Activated T-helper 17 cell treated with anti-CD3 and anti-CD28 coated beads, Interleukin-2, amount 50 U/mL, for 72 hours (primary cell): Measurements from ENCODE around the gene TRAM2. TPM values are rescaled to one million over a fixed set of nuclear protein-coding genes. Genes with fewer than 3 reads are reported as not detected.

ENCODE experiments used
- ATAC-seq: fragments of 150-1000 bp; cut with Tn5 transposase; replicated peaks from 2 replicates; pipeline ENCODE4 v1.10.0; 2021; ENCODE audit warnings: mild to moderate bottlenecking, moderate library complexity
- H3K27ac Mint-ChIP-seq: one replicate; pipeline ENCODE4 v1.8.0; 2022; ENCODE audit warnings: mixed read lengths
- H3K27me3 Mint-ChIP-seq: one replicate; pipeline ENCODE4 v1.8.0; 2022; ENCODE audit warnings: mixed read lengths
- H3K36me3 Mint-ChIP-seq: one replicate; pipeline ENCODE4 v1.8.0; 2022; ENCODE audit warnings: low read depth, mild to moderate bottlenecking, mixed read lengths
- H3K4me1 Mint-ChIP-seq: one replicate; pipeline ENCODE4 v1.8.0; 2022; ENCODE audit warnings: mixed read lengths
- H3K4me3 Mint-ChIP-seq: one replicate; pipeline ENCODE4 v1.8.0; 2022; ENCODE audit warnings: mild to moderate bottlenecking, mixed read lengths
- H3K9me3 Mint-ChIP-seq: one replicate; pipeline ENCODE4 v1.8.0; 2022; ENCODE audit warnings: mixed read lengths
- total RNA-seq, 2 donors: library from RNA; stranded (reverse); gene quantifications; one replicate each; pipeline ENCODE4 v1.2.3, GENCODE V29; 2022

TRAM2 gene
- total RNA-seq, 2 donors from 2014 or later = 1.7 to 5.4 TPM

GRCh38 chr6:52566853-52567279 is 10.0 kb downstream of the TRAM2 start:
- no peak overlapping the region for H3K4me3 Mint-ChIP-seq
- H3K27me3 Mint-ChIP-seq = no peaks in the 10 kb centered on the region
- peak overlapping the region; percentile 9 for H3K27ac Mint-ChIP-seq
- peaks cover 22% of the 10 kb centered on the region for H3K4me1 Mint-ChIP-seq
- no peaks in the 10 kb centered on the region for H3K36me3 Mint-ChIP-seq
- H3K9me3 Mint-ChIP-seq = no peaks in the 10 kb centered on the region
- ATAC-seq = no peak

GRCh38 chr6:52566201-52566600 is 10.7 kb downstream of the TRAM2 start:
- no peak overlapping the region for H3K4me3 Mint-ChIP-seq
- peaks cover 22% of the 10 kb centered on the region for H3K4me1 Mint-ChIP-seq
- no peak for ATAC-seq
- H3K36me3 Mint-ChIP-seq = no peaks in the 10 kb centered on the region
- H3K27me3 Mint-ChIP-seq = no peaks in the 10 kb centered on the region
- peak overlapping the region; percentile 9 for H3K27ac Mint-ChIP-seq
- H3K9me3 Mint-ChIP-seq = no peaks in the 10 kb centered on the region

DNA sequence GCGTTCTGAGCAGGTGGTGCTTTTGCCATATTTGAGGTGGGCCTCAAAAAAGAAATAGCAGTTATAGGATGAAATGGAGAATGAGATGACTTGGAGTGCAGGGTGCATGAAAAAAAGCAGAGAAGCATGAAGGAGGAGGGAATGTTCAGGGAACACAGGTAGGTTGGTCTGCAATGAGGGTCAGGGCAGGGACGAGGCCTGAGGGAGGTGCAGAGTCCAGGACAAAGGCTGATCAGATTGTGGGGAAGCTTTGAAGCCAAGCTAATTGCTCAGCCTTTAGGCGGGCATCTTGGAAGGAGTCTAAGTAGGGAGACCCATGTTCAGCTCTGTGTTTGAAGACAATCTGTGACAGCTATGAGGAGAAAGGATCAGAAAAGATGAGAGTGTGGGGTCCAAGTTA is 12.0 kb downstream of the TRAM2 start:
- no peaks in the 10 kb centered on the region for H3K36me3 Mint-ChIP-seq
- no peak for ATAC-seq
- no peaks in the 10 kb centered on the region for H3K9me3 Mint-ChIP-seq
- H3K27ac Mint-ChIP-seq = peak overlapping the region; percentile 14
- H3K27me3 Mint-ChIP-seq = no peaks in the 10 kb centered on the region
- peaks cover 22% of the 10 kb centered on the region for H3K4me1 Mint-ChIP-seq
- H3K4me3 Mint-ChIP-seq = no peak overlapping the region

- H3K9me3 Mint-ChIP-seq = no peaks in the 10 kb centered on the region
- no peaks in the 10 kb centered on the region for H3K36me3 Mint-ChIP-seq
- ATAC-seq = no peak
- no peak overlapping the region for H3K4me3 Mint-ChIP-seq
- H3K4me1 Mint-ChIP-seq = peaks cover 18% of the 10 kb centered on the region
- no peak overlapping the region for H3K27ac Mint-ChIP-seq
- no peaks in the 10 kb centered on the region for H3K27me3 Mint-ChIP-seq
Measured at GRCh38 chr6:52562911-52563310, 13.9 kb downstream of the TRAM2 start.

GRCh38 chr6:52560462-52560861 is 16.4 kb downstream of the TRAM2 start:
- Mint-ChIP-seq H3K27me3 (no peaks in the 10 kb centered on the region), H3K36me3 (no peaks in the 10 kb centered on the region), H3K9me3 (no peaks in the 10 kb centered on the region), H3K4me1 (peaks cover 10% of the 10 kb centered on the region), H3K4me3 (no peak overlapping the region), H3K27ac (no peak overlapping the region)
- ATAC-seq = no peak

- ATAC-seq = no peak
- peaks cover 2% of the 10 kb centered on the region for H3K4me1 Mint-ChIP-seq
- H3K27me3 Mint-ChIP-seq = no peaks in the 10 kb centered on the region
- no peak overlapping the region for H3K4me3 Mint-ChIP-seq
- no peaks in the 10 kb centered on the region for H3K9me3 Mint-ChIP-seq
- no peak overlapping the region for H3K27ac Mint-ChIP-seq
- no peaks in the 10 kb centered on the region for H3K36me3 Mint-ChIP-seq
Measured at GRCh38 chr6:52558266-52559000, 18.4 kb downstream of the TRAM2 start.

DNA sequence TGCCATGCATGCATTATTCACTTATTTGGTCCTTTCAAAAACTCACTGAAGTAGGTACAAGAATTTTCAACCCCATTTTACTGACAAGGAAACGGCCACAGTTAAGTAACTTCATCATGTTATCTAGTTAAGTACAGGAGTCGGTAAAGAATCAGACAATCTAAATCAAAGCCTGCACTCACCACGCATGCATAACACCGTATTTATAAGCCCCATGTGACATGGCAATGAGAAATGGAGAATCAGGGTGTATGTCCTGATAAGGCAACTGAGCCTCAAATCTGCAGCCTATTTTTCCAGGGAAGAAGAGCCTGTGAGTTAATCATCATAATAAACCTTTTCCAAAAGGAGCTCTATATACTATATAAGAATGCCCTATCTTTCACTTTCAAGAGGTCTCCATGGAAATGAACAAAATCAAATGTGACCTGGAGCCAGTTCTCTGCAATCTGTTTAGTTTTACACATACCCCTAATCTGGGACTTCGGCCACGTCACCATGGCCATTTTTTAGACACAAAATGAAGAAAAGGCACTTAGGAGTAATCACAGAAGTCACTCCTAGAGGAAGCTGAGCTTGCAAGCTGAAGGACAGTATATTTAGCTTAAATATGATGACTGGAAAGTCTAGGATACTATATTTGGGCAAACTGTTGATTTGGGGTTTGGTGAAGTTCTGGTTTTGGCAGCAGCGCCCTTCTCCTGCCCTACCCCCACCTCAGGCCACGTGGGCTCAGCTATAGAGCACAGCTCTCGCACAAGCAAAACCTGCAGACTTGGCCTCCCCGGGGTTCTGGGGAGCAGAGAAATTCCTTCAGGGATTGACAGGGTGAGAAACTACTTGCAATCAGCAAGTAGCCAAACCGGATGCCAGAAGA is 19.2 kb downstream of the TRAM2 start:
- no peak for ATAC-seq
- no peaks in the 10 kb centered on the region for H3K9me3 Mint-ChIP-seq
- no peak overlapping the region for H3K27ac Mint-ChIP-seq
- peaks cover 10% of the 10 kb centered on the region for H3K4me1 Mint-ChIP-seq
- no peaks in the 10 kb centered on the region for H3K36me3 Mint-ChIP-seq
- H3K27me3 Mint-ChIP-seq = no peaks in the 10 kb centered on the region
- no peak overlapping the region for H3K4me3 Mint-ChIP-seq

DNA sequence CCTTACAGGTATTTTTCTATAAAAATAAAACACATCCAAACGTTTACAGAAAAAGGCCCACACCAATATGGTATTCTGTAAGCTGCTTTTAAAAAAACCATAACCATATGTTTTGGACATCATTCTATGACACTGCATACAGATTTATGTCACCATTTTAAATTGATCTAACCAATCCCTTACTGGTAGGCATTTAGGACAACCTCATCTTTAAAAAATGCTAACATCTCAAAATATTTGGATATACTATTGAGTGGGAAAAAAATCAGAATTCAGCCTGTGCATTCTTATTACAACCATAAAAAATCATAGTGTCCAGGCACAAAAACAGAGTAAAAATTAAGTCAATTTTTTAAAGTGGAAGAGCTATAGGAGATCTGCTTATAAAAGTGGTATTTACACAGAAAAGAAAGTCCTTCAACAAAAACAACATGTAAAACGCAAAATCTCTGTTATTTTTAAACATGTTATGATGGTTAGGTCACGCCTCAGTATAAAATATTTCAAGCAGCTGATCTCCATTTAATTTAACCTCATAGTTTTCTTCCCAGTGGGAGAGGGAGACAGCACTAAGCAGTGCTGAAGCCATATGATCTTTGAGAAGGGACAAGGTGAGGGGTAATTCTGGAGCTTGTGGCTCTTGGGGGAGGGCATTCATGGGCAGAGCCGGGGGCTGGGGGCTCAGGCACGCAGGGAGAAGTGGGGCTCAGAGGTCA is 21.2 kb downstream of the TRAM2 start:
- H3K4me3 Mint-ChIP-seq = no peak overlapping the region
- no peaks in the 10 kb centered on the region for H3K27me3 Mint-ChIP-seq
- H3K27ac Mint-ChIP-seq = no peak overlapping the region
- H3K9me3 Mint-ChIP-seq = no peaks in the 10 kb centered on the region
- no peak for ATAC-seq
- H3K4me1 Mint-ChIP-seq = peaks cover 13% of the 10 kb centered on the region
- no peaks in the 10 kb centered on the region for H3K36me3 Mint-ChIP-seq

DNA sequence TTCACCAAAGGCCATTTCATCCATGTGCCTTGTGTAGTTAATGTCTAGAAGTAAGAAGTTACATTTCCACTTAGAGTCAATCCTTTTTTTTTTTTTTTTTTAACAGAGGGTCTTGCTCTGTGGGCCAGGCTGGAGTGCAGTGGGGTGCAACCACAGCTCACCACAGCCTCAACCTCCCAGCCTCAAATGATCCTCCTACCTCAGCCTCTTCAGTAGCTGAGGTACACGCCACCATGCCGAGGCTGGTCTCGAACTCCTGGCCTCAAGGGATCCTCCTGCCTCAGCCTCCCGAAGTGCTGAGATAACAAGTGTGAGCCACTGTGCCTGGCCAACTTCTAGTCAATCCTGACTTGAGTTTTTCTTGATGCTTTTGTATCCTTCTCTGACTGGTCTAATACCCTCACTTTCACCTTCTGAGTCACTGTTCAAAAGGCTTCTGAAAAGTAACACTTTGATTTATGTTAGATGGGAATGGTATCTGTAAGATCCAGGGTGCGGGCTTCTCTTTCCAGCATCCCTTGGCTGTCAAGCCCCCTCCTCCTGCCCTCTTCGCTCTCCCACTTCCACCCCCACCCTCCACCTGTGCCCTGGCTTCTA is 22.1 kb downstream of the TRAM2 start:
- Mint-ChIP-seq H3K27ac (no peak overlapping the region), H3K9me3 (no peaks in the 10 kb centered on the region), H3K27me3 (no peaks in the 10 kb centered on the region), H3K36me3 (no peaks in the 10 kb centered on the region), H3K4me1 (peaks cover 13% of the 10 kb centered on the region), H3K4me3 (no peak overlapping the region)
- ATAC-seq = no peak

- Mint-ChIP-seq H3K36me3 (no peaks in the 10 kb centered on the region), H3K27ac (peak overlapping the region; percentile 18), H3K9me3 (no peaks in the 10 kb centered on the region), H3K27me3 (no peaks in the 10 kb centered on the region), H3K4me3 (no peak overlapping the region), H3K4me1 (peaks cover 13% of the 10 kb centered on the region)
- no peak for ATAC-seq
Measured at GRCh38 chr6:52553719-52554118, 23.1 kb downstream of the TRAM2 start.

GRCh38 chr6:52553158-52553557 is 23.7 kb downstream of the TRAM2 start:
- no peak for ATAC-seq
- H3K36me3 Mint-ChIP-seq = no peaks in the 10 kb centered on the region
- H3K9me3 Mint-ChIP-seq = no peaks in the 10 kb centered on the region
- no peaks in the 10 kb centered on the region for H3K27me3 Mint-ChIP-seq
- peaks cover 15% of the 10 kb centered on the region for H3K4me1 Mint-ChIP-seq
- H3K4me3 Mint-ChIP-seq = no peak overlapping the region
- peak overlapping the region; percentile 18 for H3K27ac Mint-ChIP-seq

DNA sequence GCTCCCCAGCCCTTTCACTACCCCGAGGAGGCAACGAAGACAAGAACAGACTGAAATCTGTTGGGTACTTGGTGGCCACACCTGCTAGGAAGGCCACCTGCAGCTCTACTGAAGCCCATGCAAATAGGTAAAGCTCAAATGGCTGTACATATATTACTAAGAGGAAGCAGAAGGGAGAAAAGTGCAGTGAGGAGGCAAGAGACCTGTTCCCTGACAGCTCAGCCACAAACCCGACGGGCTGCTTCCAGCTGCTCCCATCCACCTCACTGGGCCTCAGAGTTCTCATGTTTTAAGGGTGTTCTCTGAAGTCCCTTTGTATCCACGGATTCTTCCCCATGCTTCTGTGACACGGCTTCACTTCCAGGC is 24.6 kb downstream of the TRAM2 start:
- Mint-ChIP-seq H3K36me3 (no peaks in the 10 kb centered on the region), H3K4me3 (no peak overlapping the region), H3K4me1 (peaks cover 17% of the 10 kb centered on the region), H3K27me3 (no peaks in the 10 kb centered on the region), H3K9me3 (no peaks in the 10 kb centered on the region), H3K27ac (peak overlapping the region; percentile 18)
- ATAC-seq = no peak

DNA sequence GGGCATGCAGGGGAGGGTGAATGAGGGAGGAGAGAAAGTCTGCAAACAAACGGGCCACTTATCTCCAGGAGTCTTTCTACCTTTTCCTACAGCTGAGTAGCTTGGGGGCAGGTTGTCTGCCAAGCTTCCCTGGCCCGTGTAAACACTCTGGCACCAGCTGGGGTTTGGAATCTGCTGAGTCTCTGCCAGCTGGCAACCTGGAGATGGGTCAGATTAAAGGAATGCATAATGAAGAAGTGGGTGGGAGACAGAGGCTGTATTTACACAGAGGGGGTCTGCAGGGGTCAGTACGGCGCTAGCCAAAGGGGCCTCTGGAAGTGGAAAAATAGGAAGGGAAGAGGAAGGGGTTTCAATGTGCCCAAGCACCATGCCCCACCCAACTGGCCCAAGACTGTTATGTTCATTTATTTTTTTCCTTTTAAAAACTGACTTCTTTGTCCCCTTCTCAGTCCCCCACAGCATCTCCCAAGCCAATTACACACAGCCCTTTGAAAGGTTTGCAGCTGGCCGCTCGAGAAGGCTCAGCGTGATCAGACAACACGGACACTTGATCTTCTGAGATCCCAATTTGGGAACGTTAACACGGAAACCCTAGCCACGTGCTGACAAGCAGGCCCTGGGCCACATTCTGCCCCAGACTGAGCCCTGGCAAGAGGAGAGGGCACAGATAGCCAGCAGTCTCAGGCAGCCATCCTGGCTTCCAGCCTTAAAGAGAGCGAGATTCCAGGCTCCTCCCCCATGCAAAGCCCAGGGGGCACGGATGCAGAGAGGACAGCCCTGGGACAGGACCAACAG is 25.2 kb downstream of the TRAM2 start:
- no peaks in the 10 kb centered on the region for H3K36me3 Mint-ChIP-seq
- no peak overlapping the region for H3K4me3 Mint-ChIP-seq
- H3K4me1 Mint-ChIP-seq = peaks cover 17% of the 10 kb centered on the region
- H3K27ac Mint-ChIP-seq = no peak overlapping the region
- H3K27me3 Mint-ChIP-seq = no peaks in the 10 kb centered on the region
- H3K9me3 Mint-ChIP-seq = no peaks in the 10 kb centered on the region
- ATAC-seq = no peak

DNA sequence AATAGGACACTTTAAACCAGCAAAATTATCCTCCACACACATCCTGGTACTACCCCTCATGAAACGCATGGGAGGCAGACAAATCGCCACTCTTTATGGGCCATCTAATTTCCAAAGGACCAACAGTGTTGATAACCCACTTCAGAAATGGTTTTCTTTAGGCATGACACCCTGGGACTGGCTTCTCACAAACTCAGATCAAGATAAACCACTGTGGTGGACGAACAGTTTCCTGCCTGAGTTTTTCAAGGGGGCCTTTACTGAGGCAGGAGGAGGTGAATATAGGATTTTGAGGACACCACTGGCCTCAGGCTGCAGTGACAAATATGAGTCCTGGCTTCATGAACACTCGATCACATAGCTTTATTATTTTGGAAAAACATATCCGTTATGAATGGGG is 26.0 kb downstream of the TRAM2 start:
- no peaks in the 10 kb centered on the region for H3K27me3 Mint-ChIP-seq
- H3K27ac Mint-ChIP-seq = no peak overlapping the region
- ATAC-seq = no peak
- H3K4me3 Mint-ChIP-seq = no peak overlapping the region
- peaks cover 23% of the 10 kb centered on the region for H3K4me1 Mint-ChIP-seq
- H3K9me3 Mint-ChIP-seq = no peaks in the 10 kb centered on the region
- no peaks in the 10 kb centered on the region for H3K36me3 Mint-ChIP-seq
